IPS-NIHi7 (cell line): ENCODE measurements around the gene EPAS1.

ENCODE experiments used
- DNase-seq: peaks from one replicate; pipeline ENCODE4 v3.0.0; 2012; ENCODE audit warnings: mixed read lengths; ENCODE audit errors: extremely low spot score

EPAS1 gene

DNA sequence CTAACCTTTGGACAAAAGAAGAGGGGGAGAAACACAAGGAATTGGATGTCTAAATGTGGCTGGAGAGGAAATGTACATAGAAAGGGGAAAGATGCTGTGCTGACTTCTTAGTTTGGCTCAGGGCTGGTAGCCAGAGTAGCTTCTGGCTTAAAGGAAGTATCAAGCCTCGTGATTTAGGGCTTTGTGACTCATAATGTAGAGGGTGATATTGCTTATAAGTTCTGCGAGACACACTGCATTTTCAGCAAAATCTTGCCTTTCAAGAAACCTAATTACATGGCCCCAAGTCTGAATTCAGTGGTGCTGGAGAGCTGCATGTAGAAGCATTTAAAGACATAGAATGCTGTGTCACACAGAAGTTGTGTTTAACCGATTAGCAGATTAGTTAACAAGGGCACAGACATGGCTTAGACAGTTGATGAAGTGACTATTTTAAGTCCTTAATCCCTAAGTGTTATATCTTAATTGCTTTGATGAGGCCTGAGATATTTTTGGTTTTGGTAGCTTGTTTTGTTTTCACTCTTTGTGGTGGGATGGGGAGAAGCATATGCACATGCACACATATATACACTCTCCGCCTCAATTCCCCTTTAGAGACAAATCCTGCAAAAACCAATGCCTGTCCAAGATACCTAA, 66.4 kb downstream of the EPAS1 start:
- no peak for DNase-seq

DNA sequence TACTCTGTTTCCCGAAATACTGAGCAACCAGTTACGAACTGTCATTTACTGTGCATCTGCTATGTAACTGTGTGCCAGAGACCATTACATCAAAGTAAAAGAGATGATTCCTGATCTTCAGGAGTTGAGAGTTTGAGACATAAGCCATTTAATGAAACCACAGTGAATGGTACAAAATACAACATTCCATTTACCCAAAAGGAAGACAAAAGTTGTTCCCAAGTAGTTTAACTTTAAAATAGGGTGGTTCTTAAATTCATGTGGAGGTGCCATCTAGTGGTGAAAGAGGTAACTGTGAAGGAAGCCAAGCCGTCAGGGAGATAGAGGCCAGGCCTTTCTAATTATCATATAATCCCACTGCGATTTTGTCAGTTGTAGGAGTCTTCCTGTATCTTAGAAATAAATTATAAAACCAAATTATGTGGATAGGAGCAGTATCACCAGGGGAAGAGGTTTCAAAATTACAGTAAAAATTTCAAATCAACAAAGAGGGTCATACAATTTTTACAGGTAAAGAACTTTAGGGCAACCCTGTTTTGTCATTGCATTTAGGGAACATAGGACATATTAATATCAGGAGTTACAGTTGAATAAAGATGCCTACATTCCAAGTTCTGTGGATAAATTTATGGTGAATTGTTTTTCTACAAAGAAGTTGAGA, 67.7 kb downstream of the EPAS1 start:
- DNase-seq: peak; percentile 59

- peak; percentile 31 for DNase-seq
Observed at GRCh38 chr2:46365913-46366667, 68.9 kb downstream of the EPAS1 start.

- no peak for DNase-seq
Observed at GRCh38 chr2:46366668-46367052, 69.5 kb downstream of the EPAS1 start.

- no peak for DNase-seq
Observed at GRCh38 chr2:46367286-46367685, 70.1 kb downstream of the EPAS1 start.

DNA sequence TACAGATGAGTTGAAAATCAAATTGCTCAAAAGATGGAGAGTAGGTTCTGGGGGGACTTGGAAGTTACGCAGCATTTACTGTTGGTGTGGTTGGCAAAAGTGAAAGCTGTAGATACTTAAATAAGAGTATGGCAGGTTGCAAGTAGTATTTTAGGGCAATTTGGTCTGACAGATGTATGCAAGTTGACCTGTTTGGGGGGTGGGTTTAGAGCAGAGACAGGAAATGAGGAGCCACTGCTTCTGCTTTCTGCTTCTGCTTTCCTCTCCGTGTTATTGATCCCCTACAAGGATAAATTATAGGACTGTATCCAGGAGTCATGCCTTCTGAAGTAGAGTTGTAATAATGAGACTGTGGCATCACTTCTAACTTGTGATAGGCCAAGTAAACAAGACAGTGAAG, 71.2 kb downstream of the EPAS1 start:
- no peak for DNase-seq

DNA sequence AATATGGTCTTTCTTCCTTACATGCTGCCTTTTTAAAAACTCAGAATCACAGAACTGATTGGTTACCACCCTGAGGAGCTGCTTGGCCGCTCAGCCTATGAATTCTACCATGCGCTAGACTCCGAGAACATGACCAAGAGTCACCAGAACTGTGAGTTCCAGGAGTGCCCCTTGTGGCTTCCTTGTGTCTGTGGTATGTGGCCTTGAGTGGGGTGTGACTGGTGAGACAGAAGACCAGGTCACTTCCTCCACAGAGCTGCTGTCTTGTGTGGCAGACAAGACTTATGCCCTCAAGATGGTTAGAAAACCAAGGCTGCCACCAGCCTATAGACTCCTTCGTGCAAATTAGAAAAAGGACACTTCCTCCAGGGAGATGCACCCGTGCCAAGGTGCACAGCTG, 72.6 kb downstream of the EPAS1 start:
- no peak for DNase-seq

- no peak for DNase-seq
Observed at GRCh38 chr2:46371854-46372253, 74.6 kb downstream of the EPAS1 start.

- DNase-seq: no peak
Observed at GRCh38 chr2:46372475-46372874, 75.3 kb downstream of the EPAS1 start.

DNA sequence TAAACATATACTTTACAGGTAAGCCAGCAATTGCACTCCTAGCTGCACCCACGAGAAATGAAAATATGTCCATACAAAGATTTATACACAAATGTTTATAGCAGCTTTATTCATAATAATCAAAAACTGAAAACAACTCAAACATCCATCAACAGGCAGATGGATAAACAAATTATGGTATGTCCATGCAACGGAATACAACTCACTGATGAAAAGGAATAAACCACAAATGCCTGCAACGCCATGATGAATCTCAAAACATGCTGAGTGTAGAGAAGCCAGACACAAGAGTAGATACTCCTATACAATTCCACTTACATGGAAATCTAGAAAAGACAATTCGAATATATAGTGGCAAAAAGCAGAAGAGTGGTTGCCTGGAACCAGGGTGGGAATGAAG, 76.0 kb downstream of the EPAS1 start:
- no peak for DNase-seq

GRCh38 chr2:46375566-46376125, 78.4 kb downstream of the EPAS1 start:
- no peak for DNase-seq

GRCh38 chr2:46376586-46376985, 79.4 kb downstream of the EPAS1 start:
- DNase-seq: no peak

DNA sequence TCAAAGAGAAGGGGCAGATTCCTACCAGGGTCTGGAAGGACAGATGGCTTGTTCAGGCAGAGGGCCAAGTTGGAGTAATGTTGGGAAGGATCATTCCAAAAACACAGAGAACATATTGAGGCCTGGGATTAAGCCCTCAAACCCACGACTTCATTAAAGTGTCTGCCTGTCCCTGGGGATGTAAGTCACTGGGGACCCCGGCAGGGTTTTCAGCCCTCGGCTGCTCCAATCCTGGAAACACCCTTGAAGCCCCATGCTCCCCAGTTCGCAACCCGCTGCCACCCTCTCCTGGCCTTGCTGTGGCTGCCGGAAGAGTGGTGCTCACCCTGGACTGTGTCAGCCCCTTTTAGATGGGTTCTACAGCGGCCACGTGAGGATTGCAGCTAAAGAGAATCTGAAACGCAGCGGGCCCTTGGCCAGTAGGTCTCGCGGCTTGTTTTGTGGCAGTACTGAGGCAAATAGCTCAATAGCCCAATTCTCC, 79.9 kb downstream of the EPAS1 start:
- DNase-seq: peak; percentile 44

- DNase-seq: no peak
Observed at GRCh38 chr2:46377666-46378560, 80.7 kb downstream of the EPAS1 start.

- DNase-seq: no peak
Observed at GRCh38 chr2:46378616-46379015, 81.4 kb downstream of the EPAS1 start.

GRCh38 chr2:46379213-46380037, 82.2 kb downstream of the EPAS1 start:
- no peak for DNase-seq

DNA sequence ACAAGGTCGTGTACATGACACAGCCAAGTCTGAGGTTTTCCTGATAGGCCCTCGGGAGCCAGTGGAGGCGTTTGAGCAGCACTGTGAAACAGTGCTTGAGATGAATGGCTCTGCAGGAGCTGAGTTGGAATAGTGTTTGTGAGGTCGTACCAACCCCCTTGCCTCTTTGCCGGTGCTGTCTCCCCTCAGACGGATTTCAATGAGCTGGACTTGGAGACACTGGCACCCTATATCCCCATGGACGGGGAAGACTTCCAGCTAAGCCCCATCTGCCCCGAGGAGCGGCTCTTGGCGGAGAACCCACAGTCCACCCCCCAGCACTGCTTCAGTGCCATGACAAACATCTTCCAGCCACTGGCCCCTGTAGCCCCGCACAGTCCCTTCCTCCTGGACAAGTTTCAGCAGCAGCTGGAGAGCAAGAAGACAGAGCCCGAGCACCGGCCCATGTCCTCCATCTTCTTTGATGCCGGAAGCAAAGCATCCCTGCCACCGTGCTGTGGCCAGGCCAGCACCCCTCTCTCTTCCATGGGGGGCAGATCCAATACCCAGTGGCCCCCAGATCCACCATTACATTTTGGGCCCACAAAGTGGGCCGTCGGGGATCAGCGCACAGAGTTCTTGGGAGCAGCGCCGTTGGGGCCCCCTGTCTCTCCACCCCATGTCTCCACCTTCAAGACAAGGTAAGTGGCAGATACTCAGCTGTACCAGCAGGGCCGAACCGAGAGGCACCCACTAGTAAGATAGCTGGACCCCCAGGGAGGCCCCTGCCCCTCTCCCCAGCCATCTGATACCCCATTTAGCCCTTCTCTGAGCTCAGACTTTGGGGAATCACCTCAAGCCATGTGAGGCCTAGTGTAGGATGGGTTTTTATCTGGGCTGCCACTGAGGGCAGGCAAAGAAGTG, 83.1 kb downstream of the EPAS1 start:
- DNase-seq: no peak

DNA sequence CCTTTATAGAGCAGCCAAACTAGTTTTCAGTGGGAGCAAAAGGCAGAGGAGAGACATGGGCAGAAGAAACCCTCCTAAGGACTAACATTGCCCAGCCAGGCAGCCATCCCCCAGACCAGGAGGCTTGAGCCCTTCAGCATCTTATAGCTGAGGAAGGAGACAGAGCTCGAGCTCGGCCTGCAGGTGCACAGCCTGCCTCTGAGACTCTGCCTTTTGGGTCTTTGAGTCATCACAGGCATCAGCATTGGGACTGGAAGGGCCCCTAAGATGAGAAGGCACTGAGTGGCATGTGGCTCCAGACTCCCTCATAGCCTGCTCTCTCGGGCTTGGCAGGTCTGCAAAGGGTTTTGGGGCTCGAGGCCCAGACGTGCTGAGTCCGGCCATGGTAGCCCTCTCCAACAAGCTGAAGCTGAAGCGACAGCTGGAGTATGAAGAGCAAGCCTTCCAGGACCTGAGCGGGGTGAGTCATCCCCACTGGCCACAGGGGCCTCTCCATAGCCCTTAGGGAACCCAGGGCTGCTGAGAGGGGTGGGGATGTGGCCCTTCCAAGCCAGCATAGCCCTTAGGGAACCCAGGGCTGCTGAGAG, 84.1 kb downstream of the EPAS1 start:
- DNase-seq: no peak

GRCh38 chr2:46381871-46382270, 84.7 kb downstream of the EPAS1 start:
- DNase-seq: no peak
